Endodermal cell (in vitro differentiated cells): Measurements from ENCODE around the gene MOB2. TPM values are rescaled to one million over a fixed set of nuclear protein-coding genes. Genes with fewer than 3 reads are reported as not detected.

ENCODE experiments used
- DNase-seq: peaks from one replicate; pipeline ENCODE4 v3.0.0-alpha.2; 2017
- H3K27ac ChIP-seq: 2 replicates; pipeline ENCODE4 v1.5.1; 2013; ENCODE audit warnings: mild to moderate bottlenecking, low read depth, low read length, moderate library complexity
- H3K27me3 ChIP-seq: 2 replicates; pipeline ENCODE4 v1.6.1; 2013; ENCODE audit warnings: mild to moderate bottlenecking, low read length, moderate library complexity; ENCODE audit not compliant: insufficient read depth, control insufficient read depth, poor library complexity, severe bottlenecking
- H3K36me3 ChIP-seq: 2 replicates; pipeline ENCODE4 v1.7.0; 2013; ENCODE audit warnings: mild to moderate bottlenecking, low read length, moderate library complexity; ENCODE audit not compliant: control insufficient read depth, insufficient read depth
- H3K4me1 ChIP-seq: one replicate; pipeline ENCODE4 v1.7.0; 2013; ENCODE audit warnings: low read length; ENCODE audit not compliant: control insufficient read depth, insufficient read depth
- H3K4me3 ChIP-seq: 2 replicates; pipeline ENCODE4 v1.5.1; 2013; ENCODE audit warnings: mild to moderate bottlenecking, low read length, moderate library complexity
- H3K9ac ChIP-seq: 2 replicates; pipeline ENCODE4 v1.6.1; 2013; ENCODE audit warnings: mild to moderate bottlenecking, low read length, moderate library complexity; ENCODE audit not compliant: poor library complexity, severe bottlenecking; ENCODE audit errors: extremely low read depth
- H3K9me3 ChIP-seq: 2 replicates; pipeline ENCODE4 v1.6.1; 2013; ENCODE audit warnings: mild to moderate bottlenecking, low read length, moderate library complexity; ENCODE audit not compliant: control insufficient read depth
- H3K27ac Mint-ChIP-seq: 2 replicates; pipeline ENCODE4 v1.8.0; 2020; ENCODE audit warnings: mixed read lengths
- H3K27me3 Mint-ChIP-seq: 2 replicates; pipeline ENCODE4 v1.8.0; 2021; ENCODE audit warnings: mild to moderate bottlenecking, mixed read lengths; ENCODE audit not compliant: insufficient read depth
- H3K36me3 Mint-ChIP-seq: 2 replicates; pipeline ENCODE4 v1.8.0; 2020; ENCODE audit warnings: low read depth, mixed read lengths
- H3K4me1 Mint-ChIP-seq: 2 replicates; pipeline ENCODE4 v1.8.0; 2020; ENCODE audit warnings: mixed read lengths
- H3K4me3 Mint-ChIP-seq: 2 replicates; pipeline ENCODE4 v1.8.0; 2020; ENCODE audit warnings: mild to moderate bottlenecking, moderate library complexity, mixed read lengths
- H3K9me3 Mint-ChIP-seq: 2 replicates; pipeline ENCODE4 v1.8.0; 2020; ENCODE audit warnings: mild to moderate bottlenecking, mixed read lengths
- WGBS, 2 experiments: methylation state at CpG; one replicate each; pipeline versions ENCODE4 v1.1.5 to v1.1.7; 2013; ENCODE audit warnings: missing lambda C conversion rate in 2 of 2, mixed read lengths in 1 of 2; ENCODE audit not compliant: insufficient coverage in 1 of 2, insufficient read length in 1 of 2; 5-methylcytosine and 5-hydroxymethylcytosine counted together
- total RNA-seq, 2 donors: library from RNA; stranded (reverse); fragmentation: NEBNext Ultra II Directional in 1 of 2; extraction: Animal tissue kit (Norgen Biotek cat#: 25700) in 1 of 2; gene quantifications; 2 replicates in 1 of 2; 3 replicates in 1 of 2; pipeline ENCODE4 v1.2.1, GENCODE V29; 2021
- TF ChIP-seq, protein P1 (sequence below): fragments of 200-600 bp; sonication (generic); conservative IDR thresholded peaks from 2 replicates; pipeline ENCODE4 v1.5.0; 2021; ENCODE audit warnings: antibody characterized with exemption, mild to moderate bottlenecking

MOB2 gene
- total RNA-seq, 2 donors from 2014 or later = 23.9 to 25.4 TPM

DNA sequence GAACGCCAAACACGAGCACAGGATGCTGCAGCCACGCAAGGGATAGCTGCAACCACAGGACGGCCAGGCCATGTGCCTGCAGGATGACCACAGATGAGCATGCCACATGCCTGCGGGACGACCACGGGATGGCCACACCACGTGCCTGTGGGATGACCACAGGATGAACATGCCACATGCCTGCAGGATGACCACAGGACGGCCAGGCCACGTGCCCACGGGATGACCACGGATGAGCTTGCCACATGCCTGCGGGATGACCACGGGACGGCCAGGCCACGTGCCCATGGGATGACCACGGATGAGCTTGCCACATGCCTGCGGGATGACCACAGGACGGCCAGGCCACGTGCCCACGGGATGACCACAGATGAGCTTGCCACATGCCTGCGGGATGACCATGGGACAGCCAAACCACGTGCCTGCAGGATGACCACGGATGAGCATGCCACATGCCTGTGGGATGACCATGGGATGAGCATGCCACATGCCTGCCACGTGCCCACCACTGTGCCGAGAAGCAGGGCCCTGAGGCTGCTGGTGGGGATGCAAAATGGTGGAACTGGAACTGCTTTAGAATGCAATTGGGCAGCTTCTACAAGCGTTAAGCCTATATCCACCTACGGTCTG is 12.8 kb upstream of the MOB2 start:
- H3K36me3 Mint-ChIP-seq = peaks cover 21% of the 10 kb centered on the region
- no peak overlapping the region for H3K4me3 Mint-ChIP-seq
- Histone ChIP-seq H3K9ac (no peak overlapping the region), H3K27me3 (no peaks in the 10 kb centered on the region), H3K9me3 (peaks cover 6% of the 10 kb centered on the region), H3K36me3 (no peaks in the 10 kb centered on the region), H3K27ac (no peak overlapping the region), H3K4me3 (no peak overlapping the region), H3K4me1 (no peaks in the 10 kb centered on the region)
- no peaks in the 10 kb centered on the region for H3K27me3 Mint-ChIP-seq
- TF ChIP-seq, protein P1, sequence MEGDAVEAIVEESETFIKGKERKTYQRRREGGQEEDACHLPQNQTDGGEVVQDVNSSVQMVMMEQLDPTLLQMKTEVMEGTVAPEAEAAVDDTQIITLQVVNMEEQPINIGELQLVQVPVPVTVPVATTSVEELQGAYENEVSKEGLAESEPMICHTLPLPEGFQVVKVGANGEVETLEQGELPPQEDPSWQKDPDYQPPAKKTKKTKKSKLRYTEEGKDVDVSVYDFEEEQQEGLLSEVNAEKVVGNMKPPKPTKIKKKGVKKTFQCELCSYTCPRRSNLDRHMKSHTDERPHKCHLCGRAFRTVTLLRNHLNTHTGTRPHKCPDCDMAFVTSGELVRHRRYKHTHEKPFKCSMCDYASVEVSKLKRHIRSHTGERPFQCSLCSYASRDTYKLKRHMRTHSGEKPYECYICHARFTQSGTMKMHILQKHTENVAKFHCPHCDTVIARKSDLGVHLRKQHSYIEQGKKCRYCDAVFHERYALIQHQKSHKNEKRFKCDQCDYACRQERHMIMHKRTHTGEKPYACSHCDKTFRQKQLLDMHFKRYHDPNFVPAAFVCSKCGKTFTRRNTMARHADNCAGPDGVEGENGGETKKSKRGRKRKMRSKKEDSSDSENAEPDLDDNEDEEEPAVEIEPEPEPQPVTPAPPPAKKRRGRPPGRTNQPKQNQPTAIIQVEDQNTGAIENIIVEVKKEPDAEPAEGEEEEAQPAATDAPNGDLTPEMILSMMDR = no peak
- no peak overlapping the region for H3K27ac Mint-ChIP-seq
- peaks cover 21% of the 10 kb centered on the region for H3K9me3 Mint-ChIP-seq
- DNase-seq = no peak
- H3K4me1 Mint-ChIP-seq = peaks cover 4% of the 10 kb centered on the region
- WGBS, 2 experiments = 94 to 96% methylated on average over 27 to 28 of the region's 28 CpGs

DNA sequence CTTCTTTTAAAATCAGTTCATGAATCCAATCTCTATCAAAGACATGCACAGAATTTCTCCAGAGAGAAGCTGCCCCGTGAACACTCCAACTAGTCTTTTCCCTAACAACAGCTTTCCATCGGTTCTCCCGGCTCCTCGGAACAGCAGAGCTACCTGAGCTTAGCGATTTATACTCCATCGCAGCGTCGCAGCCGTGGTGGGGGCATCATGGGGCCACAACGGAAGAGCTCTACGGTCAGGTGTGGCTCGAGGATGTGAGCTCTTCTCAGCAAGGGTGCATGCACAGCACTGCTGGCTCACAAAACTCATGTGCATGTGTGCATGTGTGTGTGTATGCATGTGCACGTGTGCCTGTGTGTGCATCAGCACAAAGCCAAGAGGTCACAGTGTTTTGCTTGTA is 11.7 kb upstream of the MOB2 start:
- TF ChIP-seq, protein P1 = no peak
- 96 to 97% methylated on average over 12 to 13 of the region's 13 CpGs for WGBS, 2 experiments
- peaks cover 6% of the 10 kb centered on the region for H3K9me3 ChIP-seq
- Mint-ChIP-seq H3K9me3 (peaks cover 21% of the 10 kb centered on the region), H3K4me3 (no peak overlapping the region), H3K27ac (no peak overlapping the region), H3K4me1 (peaks cover 4% of the 10 kb centered on the region), H3K27me3 (no peaks in the 10 kb centered on the region), H3K36me3 (peaks cover 21% of the 10 kb centered on the region)
- H3K27me3 ChIP-seq = no peaks in the 10 kb centered on the region
- no peaks in the 10 kb centered on the region for H3K4me1 ChIP-seq
- no peaks in the 10 kb centered on the region for H3K36me3 ChIP-seq
- DNase-seq = no peak
- H3K27ac ChIP-seq = no peak overlapping the region
- H3K4me3 ChIP-seq = no peak overlapping the region
- no peak overlapping the region for H3K9ac ChIP-seq

DNA sequence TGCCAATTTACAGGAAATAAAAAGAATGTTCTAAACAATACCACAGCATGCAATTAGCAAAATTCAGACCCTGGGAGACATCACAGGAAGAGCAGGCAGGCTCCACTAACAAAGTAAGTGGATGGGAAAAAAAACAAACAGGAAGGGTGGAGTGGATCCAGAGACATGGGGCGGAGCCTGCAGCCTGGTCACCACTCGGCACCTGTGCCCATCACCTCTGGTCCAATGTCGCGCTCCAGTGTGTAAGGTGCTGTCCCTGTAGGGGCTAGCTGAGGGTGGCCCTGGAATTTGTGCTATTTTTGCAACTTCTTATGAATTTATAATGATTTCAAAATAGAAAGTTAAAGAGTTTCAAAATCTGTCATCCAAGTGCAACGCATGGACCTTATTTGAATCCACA is 11.0 kb upstream of the MOB2 start:
- H3K9ac ChIP-seq = no peak overlapping the region
- H3K27me3 Mint-ChIP-seq = no peaks in the 10 kb centered on the region
- H3K4me1 ChIP-seq = no peaks in the 10 kb centered on the region
- peaks cover 21% of the 10 kb centered on the region for H3K9me3 Mint-ChIP-seq
- H3K36me3 ChIP-seq = no peaks in the 10 kb centered on the region
- no peak overlapping the region for H3K27ac ChIP-seq
- H3K27ac Mint-ChIP-seq = no peak overlapping the region
- H3K4me3 Mint-ChIP-seq = no peak overlapping the region
- 89 to 90% methylated on average over 4 to 5 of the region's 5 CpGs for WGBS, 2 experiments
- no peaks in the 10 kb centered on the region for H3K27me3 ChIP-seq
- H3K36me3 Mint-ChIP-seq = peaks cover 21% of the 10 kb centered on the region
- DNase-seq = no peak
- TF ChIP-seq, protein P1 = no peak
- H3K4me1 Mint-ChIP-seq = peaks cover 4% of the 10 kb centered on the region
- H3K4me3 ChIP-seq = no peak overlapping the region
- peaks cover 6% of the 10 kb centered on the region for H3K9me3 ChIP-seq
